Ectodermal cell (in vitro differentiated cells): ENCODE measurements around the gene CDK5RAP1.
"Not testable (repeated sequence)": the region's sequence is repeated elsewhere in the genome, so short reads cannot be mapped to it uniquely, and the experiment has no call there.

ENCODE experiments used
- H3K27ac ChIP-seq: 2 replicates; pipeline ENCODE4 v1.7.0; 2013; ENCODE audit warnings: mild to moderate bottlenecking, low read depth, low read length; ENCODE audit not compliant: insufficient read depth, poor library complexity, severe bottlenecking
- H3K27me3 ChIP-seq: 2 replicates; pipeline ENCODE4 v1.7.0; 2013; ENCODE audit warnings: mild to moderate bottlenecking, low read length; ENCODE audit not compliant: insufficient read depth, control insufficient read depth, poor library complexity, severe bottlenecking
- H3K36me3 ChIP-seq: one replicate; pipeline ENCODE4 v1.7.0; 2013; ENCODE audit warnings: low read length; ENCODE audit not compliant: control insufficient read depth, insufficient read depth
- H3K4me1 ChIP-seq: one replicate; pipeline ENCODE4 v1.7.0; 2013; ENCODE audit warnings: low read length; ENCODE audit not compliant: control insufficient read depth, insufficient read depth
- H3K4me3 ChIP-seq: 2 replicates; pipeline ENCODE4 v1.7.0; 2013; ENCODE audit warnings: low read depth, low read length, control low read depth; ENCODE audit not compliant: insufficient read depth
- H3K9me3 ChIP-seq: 2 replicates; pipeline ENCODE4 v1.7.0; 2013; ENCODE audit warnings: mild to moderate bottlenecking, low read length, moderate library complexity; ENCODE audit not compliant: control insufficient read depth
- WGBS, 2 experiments: methylation state at CpG; one replicate each; pipeline ENCODE4 v1.1.7; 2013; ENCODE audit warnings: missing lambda C conversion rate in 2 of 2; 5-methylcytosine and 5-hydroxymethylcytosine counted together

The CDK5RAP1 gene

DNA sequence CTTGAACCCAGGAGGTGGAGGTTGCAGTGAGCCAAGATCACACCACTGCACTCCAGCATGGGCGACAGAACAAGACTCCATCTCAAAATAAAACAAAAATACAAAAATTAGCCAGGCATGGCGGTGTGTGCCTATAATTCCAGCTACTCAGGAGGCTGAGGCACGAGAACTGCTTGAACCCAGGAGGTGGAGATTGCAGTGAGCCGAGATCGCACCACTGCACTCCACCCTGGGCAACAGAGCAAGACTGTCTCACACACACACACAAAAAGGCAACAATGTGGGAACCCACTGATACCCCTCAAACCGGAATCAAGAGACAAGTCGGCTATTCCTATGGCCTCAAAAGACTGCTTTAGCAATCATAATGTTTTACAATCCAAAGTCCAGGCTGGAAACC is 39.2 kb upstream of the CDK5RAP1 start:
- WGBS, 2 experiments = 88 to 92% methylated on average over 7 of the region's 7 CpGs
- H3K4me1 ChIP-seq, H3K36me3 ChIP-seq, H3K27ac ChIP-seq, H3K4me3 ChIP-seq, H3K9me3 ChIP-seq: not testable (repeated sequence)
- H3K27me3 ChIP-seq = peaks cover 30% of the 10 kb centered on the region

DNA sequence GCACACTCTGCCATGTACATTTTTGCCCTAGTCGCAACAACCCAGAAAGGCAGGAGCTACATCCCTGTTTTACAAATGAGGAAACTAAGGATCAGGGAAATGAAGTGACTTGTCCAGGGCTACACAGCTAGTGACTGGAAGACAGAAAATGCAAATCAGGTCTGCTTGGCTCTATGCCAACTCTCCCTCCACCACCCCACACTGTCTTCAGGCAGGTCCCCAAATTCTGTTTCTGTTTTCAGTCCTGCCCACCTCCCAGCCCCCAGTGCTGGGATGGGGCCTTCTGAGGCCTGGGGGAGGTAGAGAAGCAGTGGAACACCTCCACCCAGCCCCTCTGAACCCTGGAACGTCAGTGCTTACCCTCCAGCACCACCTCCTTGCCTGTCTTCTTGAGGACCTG is 37.2 kb upstream of the CDK5RAP1 start:
- H3K27ac ChIP-seq = no peak overlapping the region

GRCh38 chr20:33437141-33437911 is 36.0 kb upstream of the CDK5RAP1 start:
- 94 to 95% methylated on average over 11 of the region's 12 CpGs for WGBS, 2 experiments
- Histone ChIP-seq H3K4me1 (no peaks in the 10 kb centered on the region), H3K36me3 (no peaks in the 10 kb centered on the region), H3K9me3 (no peaks in the 10 kb centered on the region), H3K27ac (no peak overlapping the region), H3K4me3 (no peak overlapping the region), H3K27me3 (peaks cover 8% of the 10 kb centered on the region)

More for the DNA sequence above, 37.2 kb upstream of the CDK5RAP1 start:
- 90 to 91% methylated on average over 2 of the region's 2 CpGs for WGBS, 2 experiments
- H3K36me3 ChIP-seq = no peaks in the 10 kb centered on the region
- no peaks in the 10 kb centered on the region for H3K4me1 ChIP-seq
- H3K27me3 ChIP-seq = peaks cover 19% of the 10 kb centered on the region
- H3K4me3 ChIP-seq = no peak overlapping the region
- H3K9me3 ChIP-seq = no peaks in the 10 kb centered on the region

GRCh38 chr20:33434434-33434833 is 33.1 kb upstream of the CDK5RAP1 start:
- 92 to 93% methylated on average over 5 of the region's 5 CpGs for WGBS, 2 experiments
- Histone ChIP-seq H3K4me3 (no peak overlapping the region), H3K27me3 (no peaks in the 10 kb centered on the region), H3K36me3 (no peaks in the 10 kb centered on the region), H3K27ac (no peak overlapping the region), H3K4me1 (no peaks in the 10 kb centered on the region), H3K9me3 (no peaks in the 10 kb centered on the region)

- Histone ChIP-seq H3K9me3 (no peaks in the 10 kb centered on the region), H3K27me3 (no peaks in the 10 kb centered on the region), H3K36me3 (no peaks in the 10 kb centered on the region), H3K27ac (no peak overlapping the region), H3K4me3 (no peak overlapping the region), H3K4me1 (no peaks in the 10 kb centered on the region)
- WGBS, 2 experiments = 92 to 95% methylated on average over 8 of the region's 8 CpGs
Observed at GRCh38 chr20:33433465-33434234, 32.3 kb upstream of the CDK5RAP1 start.

- no peak overlapping the region for H3K27ac ChIP-seq
- H3K4me1 ChIP-seq = no peaks in the 10 kb centered on the region
- 90 to 92% methylated on average over 5 of the region's 5 CpGs for WGBS, 2 experiments
- H3K27me3 ChIP-seq = no peaks in the 10 kb centered on the region
- H3K36me3 ChIP-seq = no peaks in the 10 kb centered on the region
- no peaks in the 10 kb centered on the region for H3K9me3 ChIP-seq
- no peak overlapping the region for H3K4me3 ChIP-seq
Observed at GRCh38 chr20:33431797-33432381, 30.6 kb upstream of the CDK5RAP1 start.

DNA sequence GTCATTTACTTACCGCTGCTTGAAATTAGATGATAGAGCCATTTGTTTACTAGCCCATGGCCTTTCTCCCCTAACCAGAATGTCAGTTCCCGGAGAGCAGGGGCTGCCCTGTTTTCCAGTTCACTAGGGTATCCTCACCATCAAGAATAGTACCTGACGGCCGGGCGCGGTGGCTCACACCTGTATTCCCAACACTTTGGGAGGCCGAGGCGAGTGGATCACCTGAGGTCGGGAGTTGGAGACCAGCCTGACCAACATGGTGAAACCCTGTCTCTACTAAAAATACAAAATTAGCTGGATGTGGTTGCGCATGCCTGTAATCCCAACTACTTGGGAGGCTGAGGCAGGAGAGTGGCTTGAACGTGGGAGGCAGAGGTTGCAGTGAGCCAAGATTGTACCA is 22.6 kb upstream of the CDK5RAP1 start:
- WGBS, 2 experiments = 92 to 95% methylated on average over 11 of the region's 11 CpGs
- H3K4me3 ChIP-seq, H3K36me3 ChIP-seq, H3K4me1 ChIP-seq, H3K9me3 ChIP-seq, H3K27ac ChIP-seq, H3K27me3 ChIP-seq: not testable (repeated sequence)

DNA sequence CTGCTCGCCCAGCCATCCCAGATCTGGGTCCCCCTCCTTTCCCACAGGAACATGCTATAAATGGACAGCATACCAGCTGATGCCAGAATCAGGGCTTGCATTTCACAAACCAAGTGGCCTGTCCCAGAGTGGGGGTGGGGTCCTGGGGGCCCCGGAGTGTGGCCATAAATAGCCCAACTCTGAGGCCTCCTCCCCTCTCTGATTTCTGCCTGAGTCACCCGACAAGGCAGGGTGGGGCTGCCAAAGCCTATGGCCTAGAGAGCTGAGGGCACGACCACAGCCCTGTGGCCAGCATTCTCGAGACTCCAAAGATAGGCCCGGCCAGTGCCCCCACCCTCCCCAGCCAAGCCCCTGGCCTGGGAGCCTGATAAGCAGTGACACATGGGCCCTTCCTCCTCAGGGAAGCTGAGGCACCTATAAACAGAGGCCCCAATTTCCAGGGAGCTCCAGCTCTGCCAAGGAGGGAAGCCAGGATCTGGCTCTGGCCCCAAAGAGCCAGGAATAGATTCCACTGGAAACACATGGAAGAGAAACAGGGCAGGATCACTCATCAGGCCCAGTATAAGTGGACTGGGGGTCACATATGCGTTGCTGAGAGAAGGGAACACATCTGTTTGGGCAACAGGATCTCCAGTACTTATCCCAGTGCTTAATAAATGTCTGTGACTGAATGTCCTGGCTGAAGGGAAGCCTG is 22.0 kb upstream of the CDK5RAP1 start:
- no peaks in the 10 kb centered on the region for H3K36me3 ChIP-seq
- H3K27me3 ChIP-seq = no peaks in the 10 kb centered on the region
- H3K27ac ChIP-seq = no peak overlapping the region
- 86 to 89% methylated on average over 7 of the region's 7 CpGs for WGBS, 2 experiments
- no peaks in the 10 kb centered on the region for H3K9me3 ChIP-seq
- H3K4me1 ChIP-seq = no peaks in the 10 kb centered on the region
- no peak overlapping the region for H3K4me3 ChIP-seq

GRCh38 chr20:33419140-33419974 is 18.0 kb upstream of the CDK5RAP1 start:
- H3K36me3 ChIP-seq = no peaks in the 10 kb centered on the region
- no peaks in the 10 kb centered on the region for H3K9me3 ChIP-seq
- no peak overlapping the region for H3K27ac ChIP-seq
- H3K4me3 ChIP-seq = no peak overlapping the region
- WGBS, 2 experiments = 88 to 90% methylated on average over 7 of the region's 7 CpGs
- H3K27me3 ChIP-seq = no peaks in the 10 kb centered on the region
- H3K4me1 ChIP-seq = no peaks in the 10 kb centered on the region
